Kidney epithelial cell (primary cell): ENCODE data around the gene RPL3. TPM values are rescaled to one million over a fixed set of nuclear protein-coding genes. Genes with fewer than 3 reads are reported as not detected.
"Not testable (repeated sequence)": the region's sequence is repeated elsewhere in the genome, so short reads cannot be mapped to it uniquely, and the experiment has no call there.

Source experiments
- DNase-seq: peaks from one replicate; pipeline ENCODE4 v3.0.0-alpha.2; 2010; ENCODE audit warnings: low read depth
- H3K27me3 ChIP-seq: 2 replicates; pipeline ENCODE4 v1.6.0; 2011; ENCODE audit warnings: low read length; ENCODE audit not compliant: control insufficient read depth, insufficient read depth
- H3K36me3 ChIP-seq: 2 replicates; pipeline ENCODE4 v1.5.1; 2011; ENCODE audit warnings: low read length; ENCODE audit not compliant: control insufficient read depth, insufficient read depth
- H3K4me3 ChIP-seq: 2 replicates; pipeline ENCODE4 v1.5.1; 2011; ENCODE audit warnings: low read depth, mild to moderate bottlenecking, control low read depth, low read length
- total RNA-seq: library from RNA; depleted of rRNA; stranded (reverse); fragments of >200 nt; gene quantifications from 2 replicates; pipeline ENCODE4 v1.2.3, GENCODE V29; 2015
- TF ChIP-seq, protein P1 (sequence below): IDR thresholded peaks from 2 replicates; pipeline ENCODE4 v1.5.1; 2011; ENCODE audit warnings: mild to moderate bottlenecking, moderate library complexity, low read length, control low read depth, inconsistent platforms; ENCODE audit not compliant: insufficient read depth, poor library complexity, severe bottlenecking

The RPL3 gene
- total RNA-seq, 1 donor from 2014 or later: 2,742 TPM

DNA sequence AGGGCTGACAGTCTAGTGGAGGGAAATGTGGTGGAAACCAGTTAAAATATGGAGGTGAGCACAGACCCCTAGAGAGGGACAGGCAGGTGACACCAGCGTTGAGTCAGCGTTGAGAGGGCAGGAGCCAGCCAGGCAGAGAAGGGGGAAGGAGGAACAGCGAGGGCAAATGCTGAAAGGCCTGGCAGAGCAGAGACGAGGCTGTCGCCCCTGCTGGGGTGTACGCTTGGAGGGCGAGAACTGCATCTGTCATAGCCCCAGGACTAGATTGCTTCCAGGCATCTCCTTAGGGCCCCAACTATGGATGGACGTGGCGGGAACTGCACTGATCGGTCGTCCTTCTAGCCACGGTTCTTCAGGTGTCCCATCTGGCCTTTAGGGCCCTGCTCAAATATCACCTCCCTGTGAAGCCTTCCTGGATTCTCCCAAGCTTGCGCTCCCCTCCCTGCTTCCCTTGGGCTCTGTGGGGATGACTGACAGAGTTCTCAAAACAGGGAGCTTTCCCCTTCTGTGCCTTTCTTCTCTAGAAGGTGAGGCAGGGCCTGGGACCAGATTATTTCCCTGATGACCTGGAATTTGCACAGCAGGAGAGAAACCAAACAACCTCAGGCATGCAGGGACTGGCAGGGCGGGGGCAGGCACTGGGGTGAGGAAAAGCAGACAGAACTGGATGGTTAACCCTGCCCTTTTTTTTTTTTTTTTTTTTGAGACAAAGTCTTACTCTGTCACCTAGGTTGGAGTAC is 41.4 kb upstream of the RPL3 start:
- no peaks in the 10 kb centered on the region for H3K36me3 ChIP-seq
- TF ChIP-seq, protein P1, sequence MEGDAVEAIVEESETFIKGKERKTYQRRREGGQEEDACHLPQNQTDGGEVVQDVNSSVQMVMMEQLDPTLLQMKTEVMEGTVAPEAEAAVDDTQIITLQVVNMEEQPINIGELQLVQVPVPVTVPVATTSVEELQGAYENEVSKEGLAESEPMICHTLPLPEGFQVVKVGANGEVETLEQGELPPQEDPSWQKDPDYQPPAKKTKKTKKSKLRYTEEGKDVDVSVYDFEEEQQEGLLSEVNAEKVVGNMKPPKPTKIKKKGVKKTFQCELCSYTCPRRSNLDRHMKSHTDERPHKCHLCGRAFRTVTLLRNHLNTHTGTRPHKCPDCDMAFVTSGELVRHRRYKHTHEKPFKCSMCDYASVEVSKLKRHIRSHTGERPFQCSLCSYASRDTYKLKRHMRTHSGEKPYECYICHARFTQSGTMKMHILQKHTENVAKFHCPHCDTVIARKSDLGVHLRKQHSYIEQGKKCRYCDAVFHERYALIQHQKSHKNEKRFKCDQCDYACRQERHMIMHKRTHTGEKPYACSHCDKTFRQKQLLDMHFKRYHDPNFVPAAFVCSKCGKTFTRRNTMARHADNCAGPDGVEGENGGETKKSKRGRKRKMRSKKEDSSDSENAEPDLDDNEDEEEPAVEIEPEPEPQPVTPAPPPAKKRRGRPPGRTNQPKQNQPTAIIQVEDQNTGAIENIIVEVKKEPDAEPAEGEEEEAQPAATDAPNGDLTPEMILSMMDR: no peak
- H3K27me3 ChIP-seq: no peaks in the 10 kb centered on the region
- no peak overlapping the region for H3K4me3 ChIP-seq
- DNase-seq: peak; percentile 21

DNA sequence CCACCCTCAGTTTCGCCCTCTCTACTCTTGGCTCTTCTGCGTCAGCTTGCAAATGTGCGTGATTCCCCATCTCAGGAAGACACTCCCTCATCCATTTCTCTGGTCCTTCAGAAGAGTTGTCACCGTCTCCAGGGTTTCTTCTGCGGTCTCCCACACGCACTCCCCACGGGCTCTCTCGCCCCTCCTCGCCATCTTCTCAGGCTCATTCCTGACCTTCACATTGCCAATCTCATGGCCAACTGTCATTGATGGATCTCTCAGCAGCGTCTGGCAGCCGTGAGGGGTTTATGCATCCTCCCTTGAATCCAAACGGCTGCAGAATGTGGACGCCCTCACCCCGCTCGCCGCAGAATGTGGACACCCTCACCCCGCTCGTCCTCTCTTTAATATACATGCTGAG is 40.8 kb upstream of the RPL3 start:
- TF ChIP-seq, protein P1: no peak
- H3K27me3 ChIP-seq: no peaks in the 10 kb centered on the region
- no peak for DNase-seq
- no peaks in the 10 kb centered on the region for H3K36me3 ChIP-seq
- H3K4me3 ChIP-seq: no peak overlapping the region

- Histone ChIP-seq H3K4me3 (no peak overlapping the region), H3K27me3 (no peaks in the 10 kb centered on the region), H3K36me3 (no peaks in the 10 kb centered on the region)
- DNase-seq: no peak
- TF ChIP-seq, protein P1: no peak
These were observed 40.3 kb upstream of the RPL3 start for GRCh38 chr22:39359659-39360195.

GRCh38 chr22:39358197-39358596 is 38.8 kb upstream of the RPL3 start:
- H3K4me3 ChIP-seq, DNase-seq, H3K36me3 ChIP-seq, H3K27me3 ChIP-seq: not testable (repeated sequence)

DNA sequence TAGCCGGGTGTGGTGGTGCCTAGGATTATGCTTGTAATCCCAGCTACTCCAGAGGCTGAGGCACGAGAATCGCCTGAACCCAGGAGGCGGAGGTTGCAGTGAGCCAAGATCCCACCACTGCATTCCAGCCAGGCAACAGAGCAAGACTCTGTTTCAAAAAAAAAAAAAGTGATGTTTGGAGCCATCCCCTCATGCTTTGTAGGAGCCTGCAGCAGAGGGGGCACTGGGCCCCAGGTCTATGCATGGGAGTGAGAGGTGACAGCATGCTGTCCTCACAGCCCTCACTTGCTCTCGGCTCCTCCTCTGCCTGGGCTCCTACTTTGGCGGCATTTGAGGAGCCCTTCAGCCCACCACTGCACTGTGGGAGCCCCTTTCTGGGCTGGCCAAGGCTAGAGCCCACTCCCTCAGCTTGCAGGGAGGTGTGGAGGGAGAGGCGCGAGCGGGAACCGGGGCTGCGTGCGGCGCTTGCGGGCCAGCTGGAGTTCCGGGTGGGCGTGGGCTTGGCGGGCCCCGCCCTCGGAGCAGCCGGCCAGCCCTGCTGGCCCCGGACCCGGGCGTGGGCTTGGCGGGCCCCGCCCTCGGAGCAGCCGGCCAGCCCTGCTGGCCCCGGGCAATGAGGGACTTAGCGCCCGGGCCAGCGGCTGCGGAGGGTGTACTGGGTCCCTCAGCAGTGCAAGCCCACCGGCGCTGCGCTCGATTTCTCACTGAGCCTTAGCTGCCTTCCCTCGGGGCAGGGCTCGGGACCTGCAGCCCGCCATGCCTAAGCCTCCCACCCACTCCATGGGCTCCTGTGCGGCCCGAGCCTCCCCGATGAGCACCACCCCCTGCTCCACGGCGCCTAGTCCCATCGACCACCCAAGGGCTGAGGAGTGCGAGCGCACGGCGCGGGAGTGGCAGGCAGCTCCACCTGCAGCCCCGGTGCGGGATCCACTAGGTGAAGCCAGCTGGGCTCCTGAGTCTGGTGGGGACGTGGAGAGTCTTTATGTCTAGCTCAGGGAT is 38.0 kb upstream of the RPL3 start:
- H3K36me3 ChIP-seq, H3K4me3 ChIP-seq, DNase-seq, H3K27me3 ChIP-seq: not testable (repeated sequence)

DNA sequence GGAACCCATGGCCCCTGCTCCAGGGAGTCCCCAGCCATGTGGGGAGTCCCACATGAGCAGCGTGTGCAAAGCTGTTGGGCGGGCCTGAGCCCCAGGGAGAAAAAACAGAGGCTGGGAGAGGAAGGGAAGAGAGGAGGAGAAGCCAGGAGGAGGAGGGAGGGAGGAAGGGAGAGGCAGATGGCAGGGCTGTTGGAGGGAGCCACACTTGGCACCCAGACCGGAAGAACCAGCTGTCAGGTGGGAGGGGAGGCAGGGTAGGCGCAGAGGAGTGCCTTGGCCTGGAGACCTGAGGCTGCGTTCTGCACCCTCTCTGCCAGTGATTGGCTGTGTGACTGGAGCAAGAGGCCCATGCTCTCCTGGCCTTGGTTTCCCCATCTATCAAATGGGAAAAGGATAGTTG is 37.0 kb upstream of the RPL3 start:
- DNase-seq: no peak
- Histone ChIP-seq H3K36me3 (no peaks in the 10 kb centered on the region), H3K4me3 (no peak overlapping the region), H3K27me3 (no peaks in the 10 kb centered on the region)
- TF ChIP-seq, protein P1: no peak

- H3K4me3 ChIP-seq, H3K36me3 ChIP-seq, H3K27me3 ChIP-seq, DNase-seq: not testable (repeated sequence)
These were observed 36.4 kb upstream of the RPL3 start for GRCh38 chr22:39355805-39356204.
